ENCODE data around the gene KMT2B. TPM values are rescaled to one million over a fixed set of nuclear protein-coding genes. Genes with fewer than 3 reads are reported as not detected.

Gene KMT2B
- total RNA-seq, 3 donors from 2014 or later = 14.2 to 16.2 (median 16.1) TPM

- Histone ChIP-seq H3K27me3 (no peaks in the 10 kb centered on the region), H3K9me3 (no peaks in the 10 kb centered on the region), H3K4me1 (peaks cover 6 to 11% of the 10 kb centered on the region in 2 donors), H3K4me3 (peak overlapping the region; percentile 53 to 76 (median 65)), H3K36me3 (peaks cover 7% of the 10 kb centered on the region), H3K27ac (peak overlapping the region; percentile 66 to 89)
- intact Hi-C loops (cut with DNase I; ENCODE audit: low total_unique reads) = no loop called here
- no peak for DNase-seq (ENCODE audit: low spot score in 2 of 2)
- TF ChIP-seq POLR2AphosphoS5 (IDR thresholded peaks at IDR 0.05) = no peak
- no peak for TF ChIP-seq POLR2A (IDR thresholded peaks at IDR 0.05)
- no peak for TF ChIP-seq CTCF (IDR thresholded peaks at IDR 0.05)
Measured at GRCh38 chr19:35739275-35740107, 21.7 kb downstream of the KMT2B start.

GRCh38 chr19:35740108-35740422 is 22.3 kb downstream of the KMT2B start:
- H3K4me1 ChIP-seq = peaks cover 6 to 11% of the 10 kb centered on the region in 2 donors
- H3K27me3 ChIP-seq = no peaks in the 10 kb centered on the region
- peak overlapping the region; percentile 53 to 76 (median 65) for H3K4me3 ChIP-seq
- H3K36me3 ChIP-seq = peaks cover 7% of the 10 kb centered on the region
- TF ChIP-seq POLR2AphosphoS5 (IDR thresholded peaks at IDR 0.05) (no peak), CTCF (IDR thresholded peaks at IDR 0.05) (no peak), POLR2A (IDR thresholded peaks at IDR 0.05) (no peak)
- H3K27ac ChIP-seq = peak overlapping the region; percentile 66 to 89
- intact Hi-C loops (cut with DNase I; ENCODE audit: low total_unique reads) = no loop called here
- H3K9me3 ChIP-seq = no peaks in the 10 kb centered on the region
- DNase-seq (ENCODE audit: low spot score in 2 of 2) = no peak

GRCh38 chr19:35740423-35741202 is 22.8 kb downstream of the KMT2B start:
- H3K36me3 ChIP-seq = peaks cover 7% of the 10 kb centered on the region
- DNase-seq (ENCODE audit: low spot score in 2 of 2) = peak; percentile 97
- H3K27me3 ChIP-seq = no peaks in the 10 kb centered on the region
- intact Hi-C loops (cut with DNase I; ENCODE audit: low total_unique reads) = no loop called here
- peak overlapping the region; percentile 53 to 76 (median 65) for H3K4me3 ChIP-seq
- TF ChIP-seq CTCF (IDR thresholded peaks at IDR 0.05) = no peak
- TF ChIP-seq POLR2A (IDR thresholded peaks at IDR 0.05) = no peak
- TF ChIP-seq POLR2AphosphoS5 (IDR thresholded peaks at IDR 0.05) = peak; percentile 36 to 90 (median 51)
- peak overlapping the region; percentile 66 to 89 for H3K27ac ChIP-seq
- H3K4me1 ChIP-seq = peaks cover 6 to 11% of the 10 kb centered on the region in 2 donors
- no peaks in the 10 kb centered on the region for H3K9me3 ChIP-seq

- H3K4me1 ChIP-seq = peaks cover 6 to 13% of the 10 kb centered on the region in 2 donors
- H3K36me3 ChIP-seq = peaks cover 7% of the 10 kb centered on the region
- no peaks in the 10 kb centered on the region for H3K27me3 ChIP-seq
- H3K27ac ChIP-seq = peak overlapping the region; percentile 33 to 89
- no peak for DNase-seq (ENCODE audit: low spot score in 2 of 2)
- intact Hi-C loops (cut with DNase I; ENCODE audit: low total_unique reads) = no loop called here
- H3K4me3 ChIP-seq = peak overlapping the region; percentile 53 to 76 (median 65)
- H3K9me3 ChIP-seq = no peaks in the 10 kb centered on the region
- TF ChIP-seq POLR2AphosphoS5 (IDR thresholded peaks at IDR 0.05) (no peak), POLR2A (IDR thresholded peaks at IDR 0.05) (no peak), CTCF (IDR thresholded peaks at IDR 0.05) (no peak)
Measured at GRCh38 chr19:35741203-35741515, 23.4 kb downstream of the KMT2B start.

All from breast epithelium (tissue), 4 donors.